ENCODE results near the gene MAP2K2. TPM values are rescaled to one million over a fixed set of nuclear protein-coding genes. Genes with fewer than 3 reads are reported as not detected.

Gene MAP2K2
- polyA plus RNA-seq, 1 donor from 2014 or later: 95.5 TPM

GRCh38 chr19:4043401-4043800, 80.5 kb downstream of the MAP2K2 start:
- no peaks in the 10 kb centered on the region for H3K79me2 ChIP-seq (replicated peaks; ENCODE audit: insufficient read depth, low read length)
- H3F3A ChIP-seq (ENCODE audit: insufficient read depth, low read length, poor library complexity, severe bottlenecking): no peaks in the 10 kb centered on the region
- no peak overlapping the region for H3K4me2 ChIP-seq (ENCODE audit: low read length)
- no peaks in the 10 kb centered on the region for H3K9me2 ChIP-seq (ENCODE audit: insufficient read depth, low read length)
- H4K20me1 ChIP-seq (ENCODE audit: insufficient read depth): no peaks in the 10 kb centered on the region
- H3K36me3 ChIP-seq (ENCODE audit: insufficient read depth, low read length): no peaks in the 10 kb centered on the region
- no peak overlapping the region for H3K27ac ChIP-seq (ENCODE audit: low read length)
- no peaks in the 10 kb centered on the region for H3K9me3 ChIP-seq (ENCODE audit: low read length)
- H2AFZ ChIP-seq (ENCODE audit: low read depth, low read length): no peak overlapping the region
- no peak overlapping the region for H3K9ac ChIP-seq (ENCODE audit: low read length)
- no peaks in the 10 kb centered on the region for H3K27me3 ChIP-seq (ENCODE audit: insufficient read depth, low read depth, low read length)
- no peak overlapping the region for H3K4me3 ChIP-seq (ENCODE audit: low read length)
- TF ChIP-seq CTCF (IDR thresholded peaks at IDR 0.05; ENCODE audit: poor library complexity, severe bottlenecking) (no peak), EZH2 (IDR thresholded peaks at IDR 0.05; ENCODE audit: borderline replicate concordance, insufficient read depth, low read length, poor library complexity, severe bottlenecking) (no peak), REST (IDR thresholded peaks at IDR 0.05; ENCODE audit: borderline replicate concordance) (no peak), RAD21 (conservative IDR thresholded peaks at IDR 0.05) (no peak), POLR2AphosphoS5 (IDR thresholded peaks at IDR 0.05) (no peak), EP300 (conservative IDR thresholded peaks at IDR 0.05; ENCODE audit: poor library complexity, severe bottlenecking) (no peak), SMC3 (conservative IDR thresholded peaks at IDR 0.05; ENCODE audit: poor library complexity) (no peak), TAF1 (IDR thresholded peaks at IDR 0.05; ENCODE audit: low read depth) (no peak), MXI1 (conservative IDR thresholded peaks at IDR 0.05; ENCODE audit: poor library complexity, severe bottlenecking) (no peak)

- no peaks in the 10 kb centered on the region for H3F3A ChIP-seq (ENCODE audit: insufficient read depth, low read length, poor library complexity, severe bottlenecking)
- no peaks in the 10 kb centered on the region for H3K9me3 ChIP-seq (ENCODE audit: low read length)
- H3K79me2 ChIP-seq (replicated peaks; ENCODE audit: insufficient read depth, low read length): no peaks in the 10 kb centered on the region
- no peak overlapping the region for H3K4me3 ChIP-seq (ENCODE audit: low read length)
- no peaks in the 10 kb centered on the region for H4K20me1 ChIP-seq (ENCODE audit: insufficient read depth)
- H3K4me2 ChIP-seq (ENCODE audit: low read length): no peak overlapping the region
- no peak overlapping the region for H3K27ac ChIP-seq (ENCODE audit: low read length)
- no peaks in the 10 kb centered on the region for H3K27me3 ChIP-seq (ENCODE audit: insufficient read depth, low read depth, low read length)
- H3K9ac ChIP-seq (ENCODE audit: low read length): no peak overlapping the region
- TF ChIP-seq EZH2 (IDR thresholded peaks at IDR 0.05; ENCODE audit: borderline replicate concordance, insufficient read depth, low read length, poor library complexity, severe bottlenecking): no peak
- no peak for TF ChIP-seq MXI1 (conservative IDR thresholded peaks at IDR 0.05; ENCODE audit: poor library complexity, severe bottlenecking)
- no peak for TF ChIP-seq REST (IDR thresholded peaks at IDR 0.05; ENCODE audit: borderline replicate concordance)
- no peak for TF ChIP-seq RAD21 (conservative IDR thresholded peaks at IDR 0.05)
- TF ChIP-seq SMC3 (conservative IDR thresholded peaks at IDR 0.05; ENCODE audit: poor library complexity): no peak
- TF ChIP-seq EP300 (conservative IDR thresholded peaks at IDR 0.05; ENCODE audit: poor library complexity, severe bottlenecking): no peak
- TF ChIP-seq TAF1 (IDR thresholded peaks at IDR 0.05; ENCODE audit: low read depth): no peak
- no peak for TF ChIP-seq POLR2AphosphoS5 (IDR thresholded peaks at IDR 0.05)
- no peak for TF ChIP-seq CTCF (IDR thresholded peaks at IDR 0.05; ENCODE audit: poor library complexity, severe bottlenecking)
- no peaks in the 10 kb centered on the region for H3K36me3 ChIP-seq (ENCODE audit: insufficient read depth, low read length)
- no peak overlapping the region for H2AFZ ChIP-seq (ENCODE audit: low read depth, low read length)
- no peaks in the 10 kb centered on the region for H3K9me2 ChIP-seq (ENCODE audit: insufficient read depth, low read length)
Measured at GRCh38 chr19:4042731-4043082, 81.2 kb downstream of the MAP2K2 start.

All from neural cell (in vitro differentiated cells).